Posterior vena cava (tissue), 2 donors: ENCODE measurements around the gene LRRC10B. TPM values are rescaled to one million over a fixed set of nuclear protein-coding genes. Genes with fewer than 3 reads are reported as not detected.

ENCODE experiments used
- DNase-seq: peaks from one replicate; pipeline ENCODE4 v3.0.0-alpha.2; 2020; ENCODE audit warnings: low spot score
- intact Hi-C, 2 donors: fragments of 100-400 bp; cut with DNase I; formaldehyde crosslinking; loops; one replicate each; pipeline versions ENCODE4 v1.14.1 to v1.14.2; 2022 to 2023
- total RNA-seq, 2 donors: library from RNA; stranded (reverse); fragmentation: NEBNext Ultra II Directional; extraction: Animal tissue kit (Norgen Biotek cat#: 25700); gene quantifications; one replicate each; pipeline ENCODE4 v1.2.1, GENCODE V29; 2021
- donor health status: DM: yes; HTN: yes; CAD: no.
- donor health status: DM: yes; HTN: yes; CAD: no.

The LRRC10B gene
- total RNA-seq, 2 donors from 2014 or later: 1.5 to 1.6 TPM

DNA sequence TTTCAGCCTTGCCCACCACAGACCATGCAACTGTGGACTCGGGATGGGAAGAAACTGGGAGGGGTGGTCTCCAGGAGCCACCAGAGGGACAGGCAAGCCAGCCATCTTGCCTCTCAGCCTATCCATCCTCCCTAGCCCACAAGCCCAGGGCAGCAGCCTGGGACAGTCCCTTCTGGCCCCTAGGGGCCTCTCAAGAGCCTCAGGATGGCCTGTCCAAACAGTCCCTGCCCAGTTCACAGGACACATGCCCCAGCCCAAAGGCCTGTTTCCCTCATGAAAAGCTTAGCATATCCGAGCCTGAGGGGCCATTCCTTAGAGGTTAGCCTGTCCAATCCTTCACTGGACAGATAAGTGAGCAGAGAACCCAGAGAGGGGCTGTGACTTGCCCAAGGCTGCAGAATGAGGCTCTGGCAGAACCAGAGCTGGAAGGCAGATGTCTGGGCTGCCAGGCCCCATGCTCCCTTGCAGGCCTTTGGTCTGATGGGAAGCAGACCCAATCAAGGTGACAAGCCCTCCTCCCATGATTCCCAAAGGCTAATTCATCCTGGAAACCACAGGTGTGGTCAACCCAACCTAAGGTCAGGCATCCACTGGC lies 28.2 kb downstream of the LRRC10B start:
- no peak for DNase-seq
- intact Hi-C loops: loop anchor here in 1 of 2 donors (5.0 to 10.0 kb wide), 2 partner anchors 98 to 956 kb away; no protein-coding TSS in a partner anchor

DNA sequence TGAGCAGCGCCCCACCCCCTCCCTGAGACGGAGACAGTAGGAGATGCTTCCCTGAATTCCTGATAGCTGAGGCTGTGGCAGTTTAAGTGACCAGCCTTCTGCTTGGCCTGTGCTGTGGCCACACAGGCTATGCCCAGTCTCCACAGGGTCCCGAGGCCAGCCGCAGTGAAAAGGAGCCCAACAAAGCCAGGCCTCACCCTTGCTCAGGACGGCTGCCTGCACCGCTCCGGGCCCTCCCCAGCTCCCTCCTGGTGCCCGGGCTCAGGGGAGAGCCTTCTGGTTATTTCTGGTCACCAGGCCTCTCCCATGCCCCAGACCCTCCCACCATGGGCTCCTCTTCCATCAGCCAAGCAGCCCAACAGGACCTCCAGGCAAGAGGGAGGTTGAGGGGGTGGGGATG lies 28.8 kb downstream of the LRRC10B start:
- intact Hi-C loops: loop anchor here in 1 of 2 donors (5.0 to 10.0 kb wide), 2 partner anchors 97 to 955 kb away; no protein-coding TSS in a partner anchor

DNA sequence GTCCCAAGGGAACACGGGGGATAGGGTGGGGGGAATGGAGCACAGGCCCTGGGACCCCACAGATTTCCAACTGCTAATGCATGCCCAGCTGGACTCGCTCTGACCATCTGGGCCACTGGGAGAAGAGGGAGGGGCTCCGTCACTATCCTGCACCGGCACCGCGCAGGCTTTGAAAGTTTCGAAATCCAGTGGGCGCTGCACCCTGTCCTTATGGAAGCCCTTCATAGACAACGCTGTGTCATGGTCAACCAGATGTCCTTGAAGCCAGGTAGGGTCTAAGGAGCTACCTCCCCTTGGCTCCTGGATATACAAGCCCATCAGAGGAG lies 30.1 kb downstream of the LRRC10B start:
- no peak for DNase-seq
- intact Hi-C loops: loop anchor here in 1 of 2 donors (5.0 to 10.0 kb wide), 2 partner anchors 96 to 954 kb away; no protein-coding TSS in a partner anchor

More for the DNA sequence above, 28.8 kb downstream of the LRRC10B start:
- no peak for DNase-seq

DNA sequence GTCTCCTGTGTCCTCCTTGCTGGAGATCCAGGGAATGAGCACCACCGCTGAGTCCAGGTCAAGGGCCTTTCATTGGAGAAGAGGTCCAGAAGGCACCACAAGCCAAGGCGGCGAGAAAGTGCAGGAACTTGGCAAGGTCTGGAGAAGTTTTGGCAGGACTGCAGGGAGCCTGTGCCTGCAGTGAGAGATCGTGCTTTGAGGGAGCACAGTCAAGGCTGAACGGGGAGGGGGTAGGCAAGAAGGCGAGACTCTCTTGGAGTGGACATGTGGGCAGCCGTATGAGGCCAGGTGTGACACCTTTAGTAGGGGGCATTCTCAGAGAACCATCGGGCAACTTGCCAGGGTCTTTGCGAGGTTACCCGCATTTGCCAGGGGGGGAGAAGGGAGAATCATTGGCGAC lies 30.5 kb downstream of the LRRC10B start:
- DNase-seq: no peak

DNA sequence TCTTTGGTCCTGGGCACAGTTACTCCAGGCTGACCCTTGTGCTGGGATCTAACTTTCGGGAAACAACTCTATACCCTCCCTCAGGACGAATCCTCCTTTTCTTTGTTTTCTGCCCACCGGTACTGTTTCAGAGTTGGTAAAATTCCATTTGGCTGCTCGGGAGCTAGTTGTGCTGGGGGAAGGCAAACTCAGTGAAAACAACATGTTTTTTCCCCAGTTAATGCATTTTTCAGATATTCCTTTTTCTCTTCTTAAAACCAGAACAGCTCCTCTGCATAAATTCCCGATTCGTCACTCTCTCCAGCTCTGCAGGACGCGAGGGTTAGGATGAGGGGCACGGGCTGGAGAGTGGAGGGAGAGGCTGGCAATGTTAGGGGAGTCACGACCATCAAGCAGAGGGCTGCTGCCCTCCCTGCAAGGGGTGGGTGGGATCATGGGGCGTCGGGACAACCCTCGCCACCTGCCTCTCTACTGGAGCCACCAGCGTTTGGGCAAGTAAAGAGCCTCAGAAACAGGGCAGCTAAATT lies 31.3 kb downstream of the LRRC10B start:
- intact Hi-C loops: loop anchor here in 1 of 2 donors (5.0 to 10.0 kb wide), 2 partner anchors 95 to 952 kb away; no protein-coding TSS in a partner anchor
- no peak for DNase-seq

More for the DNA sequence above, 30.5 kb downstream of the LRRC10B start:
- intact Hi-C loops: loop anchor here in 1 of 2 donors (5.0 to 10.0 kb wide), 2 partner anchors 96 to 953 kb away; no protein-coding TSS in a partner anchor

DNA sequence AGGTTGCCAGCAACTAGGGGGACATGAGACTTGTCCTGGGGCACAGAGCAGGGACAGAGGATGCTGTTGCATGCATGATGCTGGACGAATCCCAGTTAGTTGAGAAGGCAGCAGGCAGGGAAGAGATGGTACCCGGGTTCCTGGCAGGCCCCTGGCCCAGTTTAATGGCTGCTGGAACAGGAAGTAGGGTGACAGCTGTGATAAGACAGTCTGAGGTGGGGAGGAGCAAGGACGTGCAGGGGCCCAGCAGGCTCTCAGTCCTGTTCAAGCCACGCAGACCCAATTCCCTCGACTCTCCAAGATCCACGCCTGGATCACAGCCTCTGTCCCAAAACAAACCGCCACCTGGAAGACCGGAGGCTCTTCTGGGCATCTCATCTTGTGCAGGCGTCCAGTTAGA lies 32.0 kb downstream of the LRRC10B start:
- intact Hi-C loops: no loop called here
- no peak for DNase-seq

DNA sequence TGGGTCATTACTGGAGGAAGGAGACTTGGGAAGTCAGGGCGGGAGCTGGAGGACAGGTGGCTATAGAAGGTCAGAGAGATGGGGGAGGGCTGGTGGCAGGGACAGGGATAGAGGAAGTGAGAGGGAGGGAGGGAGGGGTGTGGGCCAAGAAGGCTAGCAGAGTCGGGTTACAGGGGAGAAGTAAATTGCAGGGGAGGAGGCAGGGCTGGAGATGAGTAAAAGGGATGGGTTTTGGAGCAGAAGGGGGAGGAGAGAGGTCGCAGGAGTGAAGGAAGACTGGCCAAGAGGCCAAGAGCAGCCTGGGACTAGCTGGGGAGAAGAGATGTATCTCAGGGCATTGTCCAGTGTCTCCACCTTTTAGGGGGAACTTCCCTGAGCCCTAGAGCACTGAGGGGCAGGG lies 33.0 kb downstream of the LRRC10B start:
- DNase-seq: no peak
- intact Hi-C loops: no loop called here

DNA sequence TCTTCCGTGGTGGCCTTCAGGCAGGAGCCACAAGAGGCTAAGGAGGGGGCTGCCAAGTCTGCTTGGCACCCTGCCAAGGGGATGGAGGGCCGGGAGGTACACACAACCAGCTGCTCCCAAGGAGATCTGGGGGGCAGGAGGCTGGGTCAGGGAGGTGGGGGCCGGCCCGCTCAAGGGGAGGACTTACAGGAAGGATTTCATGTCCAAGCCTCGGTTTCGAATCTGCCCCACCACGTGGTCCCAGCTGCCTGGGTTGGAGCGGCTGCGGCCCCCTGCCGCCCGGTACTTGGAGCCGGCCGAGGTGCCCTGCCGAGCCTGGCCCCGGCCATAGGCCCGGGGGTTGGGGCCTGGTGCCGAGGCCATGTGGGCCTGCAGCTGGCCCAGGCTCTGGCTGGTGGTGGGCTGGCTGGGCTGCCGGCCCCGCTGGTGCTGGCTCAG lies 33.5 kb downstream of the LRRC10B start:
- no peak for DNase-seq
- intact Hi-C loops: loop anchor here in 1 of 2 donors (1.0 kb wide), 1 partner anchor 39 kb away; the partner anchor contains the start of gene SYT7

DNA sequence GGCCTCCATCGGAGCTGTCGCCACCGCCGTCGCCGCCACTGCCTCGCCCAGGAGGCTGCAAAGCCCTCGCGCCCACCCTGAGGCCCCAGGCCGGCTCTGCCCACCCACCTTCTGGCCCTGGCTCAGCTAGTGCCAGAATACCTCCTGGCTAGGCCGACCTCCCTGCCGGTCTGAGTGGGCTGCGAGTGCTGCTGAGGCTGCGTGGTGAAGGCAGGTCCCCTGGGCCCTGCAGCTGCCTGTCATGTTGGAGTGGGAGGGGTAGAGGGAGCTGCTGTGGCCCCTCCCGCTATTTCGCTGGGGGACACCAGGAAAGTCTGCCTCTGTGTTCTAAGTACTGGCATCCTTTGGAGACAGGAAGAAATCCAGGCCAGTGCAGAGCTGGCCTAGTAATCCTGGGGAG lies 34.2 kb downstream of the LRRC10B start:
- no peak for DNase-seq
- intact Hi-C loops: loop anchor here in 1 of 2 donors (1.0 kb wide), 1 partner anchor 39 kb away; the partner anchor contains the start of gene SYT7

DNA sequence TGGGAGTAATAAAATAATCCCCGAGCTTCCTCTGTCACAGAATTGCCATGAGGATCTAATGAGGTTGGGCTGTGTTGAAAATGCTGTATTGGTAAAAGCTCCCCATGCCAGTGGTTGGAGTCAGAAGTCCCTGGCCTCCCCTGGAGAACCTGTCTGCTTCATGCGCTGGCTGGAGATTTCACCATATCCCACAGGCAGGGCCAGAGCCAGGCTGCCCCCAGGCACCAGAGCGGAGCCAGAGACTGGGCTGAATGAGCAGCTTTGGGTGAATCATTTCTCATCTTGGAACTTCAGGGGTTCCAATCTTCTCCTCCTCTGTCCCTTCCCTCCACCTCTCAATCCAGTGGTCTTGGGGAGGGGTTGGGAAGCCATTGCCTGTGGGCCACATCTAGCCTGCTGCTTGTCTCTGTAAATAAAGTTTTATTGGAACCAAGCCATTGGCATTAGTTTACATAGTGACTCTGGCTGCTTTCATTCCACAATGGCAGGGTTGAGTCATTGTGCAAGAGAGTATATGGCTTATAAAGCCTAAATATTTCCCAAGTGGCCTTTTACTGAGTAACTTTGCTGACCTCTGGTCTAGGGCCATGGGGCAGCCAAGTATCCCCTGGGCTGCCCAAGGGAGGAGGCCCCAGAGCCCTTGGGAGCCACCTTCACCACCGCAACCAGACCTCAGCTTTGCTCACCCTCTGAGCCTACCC lies 35.2 kb downstream of the LRRC10B start:
- intact Hi-C loops: no loop called here
- no peak for DNase-seq

DNA sequence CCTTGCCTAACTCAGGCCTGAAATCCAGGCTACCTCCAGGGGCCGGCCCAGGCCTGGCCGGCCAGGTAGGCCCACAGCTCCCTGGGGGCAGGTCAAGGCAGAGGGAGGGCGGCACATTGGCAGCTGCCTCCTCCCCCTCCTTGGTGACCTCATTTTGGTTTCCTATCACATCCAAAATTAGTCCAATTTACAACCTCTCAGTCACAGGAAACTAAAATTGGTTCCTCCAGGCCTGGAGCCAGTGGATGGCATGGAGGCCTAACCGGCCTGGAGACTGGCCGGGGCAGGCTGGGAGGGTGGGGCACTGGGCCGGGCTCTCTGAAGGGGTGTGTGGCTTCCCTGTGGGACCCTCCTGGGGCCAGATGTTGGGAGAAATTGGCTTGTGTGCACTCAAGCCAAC lies 35.9 kb downstream of the LRRC10B start:
- DNase-seq: no peak
- intact Hi-C loops: no loop called here

DNA sequence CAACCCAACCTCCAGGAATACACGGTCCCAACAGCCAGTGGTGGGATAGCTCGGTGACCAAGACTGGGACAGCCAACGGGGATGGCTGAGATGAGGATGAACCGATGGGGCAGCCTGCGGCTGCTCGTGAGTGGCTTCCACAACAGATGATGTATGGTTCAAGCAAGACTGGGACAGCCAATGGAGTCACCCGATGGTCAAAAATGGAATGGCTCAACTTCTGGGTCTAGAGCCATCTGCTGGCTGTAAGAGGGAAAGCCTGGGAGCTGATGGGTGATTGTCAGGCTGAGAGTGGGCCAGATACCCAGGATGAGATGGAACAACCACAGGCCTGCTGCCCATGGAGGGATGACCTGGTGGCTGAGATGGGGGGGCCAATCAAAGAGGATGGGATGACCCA lies 36.8 kb downstream of the LRRC10B start:
- intact Hi-C loops: no loop called here
- no peak for DNase-seq

DNA sequence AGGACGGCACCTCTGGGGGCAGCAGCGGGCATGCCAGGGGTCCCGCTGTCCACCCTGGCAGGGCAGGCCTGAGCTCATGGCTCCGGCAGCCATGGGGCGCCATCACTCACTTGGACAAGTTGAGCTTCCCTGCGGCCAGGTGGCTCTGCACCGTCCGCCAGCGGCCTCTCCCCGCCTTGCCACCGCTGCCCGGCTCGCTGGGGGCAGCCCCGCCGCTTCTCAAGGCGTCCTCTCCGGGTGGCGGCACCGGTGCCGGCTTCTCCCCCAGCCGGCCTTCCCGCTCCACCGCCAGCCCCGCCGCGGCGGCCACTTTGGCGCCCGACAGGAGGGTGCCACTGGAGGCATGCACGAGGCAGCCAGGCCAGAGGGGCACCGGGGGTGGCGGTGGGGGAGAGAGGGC lies 37.4 kb downstream of the LRRC10B start:
- intact Hi-C loops: no loop called here
- no peak for DNase-seq

DNA sequence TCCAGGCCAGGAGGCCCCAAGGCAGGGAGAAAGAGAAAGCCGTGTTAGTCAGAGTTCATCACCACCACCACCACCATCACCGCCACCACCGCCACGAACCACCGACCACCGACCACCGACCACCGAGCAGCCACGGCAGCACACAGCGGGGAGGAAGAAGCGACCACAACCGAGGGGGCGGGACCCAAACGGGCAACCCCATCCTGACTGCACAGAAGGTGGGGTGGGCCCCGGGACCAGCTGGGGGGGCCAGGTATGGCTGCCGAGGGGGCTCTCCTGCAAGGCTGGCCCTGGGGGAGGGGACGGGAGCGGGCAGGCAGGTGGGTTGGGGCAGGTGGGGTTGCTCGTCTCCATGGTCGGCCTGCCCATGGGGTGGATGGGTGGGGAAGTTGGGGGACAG lies 38.1 kb downstream of the LRRC10B start:
- DNase-seq: no peak
- intact Hi-C loops: no loop called here

DNA sequence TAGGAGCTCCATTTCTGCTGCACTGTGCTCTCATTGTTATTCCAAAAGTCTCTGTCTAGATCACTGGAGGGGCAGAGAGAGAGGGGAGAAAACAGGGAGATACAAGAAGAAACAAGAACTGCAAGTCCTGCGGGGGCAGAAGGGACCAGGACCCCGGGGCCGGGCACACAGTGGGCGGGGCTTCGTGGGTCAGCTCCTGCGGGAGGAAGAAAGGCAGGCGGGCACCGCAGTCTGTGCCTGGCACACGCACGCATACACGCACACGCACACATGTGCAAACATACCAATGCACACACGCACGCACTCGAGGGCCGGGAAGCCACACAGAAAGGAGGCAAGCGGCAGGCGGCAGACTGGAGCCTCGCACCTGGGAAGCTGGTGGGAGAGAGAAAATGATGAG lies 38.7 kb downstream of the LRRC10B start:
- no peak for DNase-seq
- intact Hi-C loops: no loop called here

DNA sequence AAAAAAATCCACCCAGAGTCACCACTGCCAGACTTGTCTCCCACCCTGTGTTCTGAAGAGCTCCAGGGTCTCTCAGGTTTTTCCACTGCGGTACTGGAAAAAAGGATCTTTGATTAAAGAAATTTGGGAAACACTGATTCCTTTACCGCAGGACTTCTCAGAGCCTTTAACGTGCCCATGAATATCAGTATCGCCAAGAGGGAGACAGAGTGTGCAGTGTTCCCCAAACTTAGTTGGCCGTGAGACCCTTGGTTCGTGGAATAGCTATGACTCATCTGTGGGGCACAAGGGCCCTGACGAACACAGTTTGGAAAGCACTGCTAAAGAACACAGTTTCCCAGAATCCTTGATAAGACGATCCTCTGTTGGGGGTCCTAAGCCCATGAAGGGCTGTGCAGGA lies 40.6 kb downstream of the LRRC10B start:
- DNase-seq: no peak
- intact Hi-C loops: no loop called here

DNA sequence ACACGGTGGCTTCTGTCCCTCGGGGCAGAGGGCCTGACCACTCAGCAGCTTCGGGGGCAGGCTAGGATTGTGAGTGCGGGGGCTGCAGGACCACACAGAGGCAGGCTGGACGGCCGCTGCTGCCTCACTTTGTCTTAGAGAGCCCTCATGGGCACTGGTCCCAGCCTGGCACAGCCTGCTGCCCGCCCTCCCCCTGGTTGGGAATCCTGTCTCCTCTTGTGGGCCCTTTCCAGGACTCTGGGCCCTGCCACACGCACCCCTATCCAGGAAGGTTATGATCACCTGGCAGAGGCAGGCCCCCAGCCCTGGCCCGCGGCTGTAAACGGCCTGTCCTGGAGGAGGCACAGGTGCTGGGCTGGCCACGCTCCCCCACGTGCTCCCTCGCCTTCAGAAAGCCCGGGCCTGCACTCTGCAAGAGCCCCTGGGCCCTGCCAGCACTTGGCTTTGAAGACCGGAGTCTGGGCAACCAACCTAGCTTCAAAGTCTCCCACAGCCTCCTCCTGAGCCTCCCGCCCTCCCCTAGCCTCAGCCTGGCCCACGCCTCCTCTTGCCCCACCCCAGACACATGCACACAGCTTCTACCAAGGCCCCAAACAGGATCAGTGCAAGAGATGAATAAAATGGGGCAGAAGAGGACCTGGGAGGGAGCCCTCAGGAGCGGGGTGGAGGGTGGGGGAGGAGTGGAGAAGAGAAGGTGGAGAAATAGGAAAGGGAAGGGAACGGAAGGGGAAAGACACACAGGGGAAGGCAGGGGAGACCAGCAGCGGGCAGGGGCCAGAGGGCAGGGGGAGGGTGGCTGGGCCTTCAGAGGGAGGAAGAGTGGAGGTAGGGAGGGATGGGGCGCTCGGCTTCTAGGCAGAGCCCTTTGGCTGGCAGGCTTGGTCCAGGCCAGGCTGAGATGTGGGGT lies 41.4 kb downstream of the LRRC10B start:
- intact Hi-C loops: no loop called here

DNA sequence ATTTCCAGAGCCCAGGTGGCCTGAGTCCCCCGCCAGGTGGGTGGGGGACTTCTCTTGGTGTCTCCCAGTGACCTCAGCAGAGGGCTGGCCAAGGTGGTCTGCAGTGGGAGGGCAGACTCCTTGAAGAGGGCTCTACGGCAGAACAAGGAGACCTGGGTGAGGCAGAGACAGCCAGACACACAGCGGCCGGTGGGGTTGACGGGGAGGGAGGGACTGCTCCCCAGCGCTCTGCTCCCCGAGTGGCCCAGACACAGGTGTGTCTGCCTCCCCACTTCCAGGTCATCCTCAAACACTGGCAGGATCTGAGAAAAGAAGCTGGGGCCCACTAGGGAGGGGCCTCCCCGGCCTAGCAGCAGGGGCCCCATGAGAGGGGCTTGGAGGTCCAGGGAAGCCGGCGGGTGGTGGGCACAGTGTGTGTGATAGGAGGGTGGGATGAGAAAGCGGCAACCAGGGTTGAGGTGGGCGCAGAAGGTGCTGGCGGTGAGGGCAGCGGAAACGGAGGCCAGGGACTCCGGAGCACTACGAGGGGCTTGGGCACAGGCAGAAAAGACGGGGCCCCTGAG lies 42.2 kb downstream of the LRRC10B start:
- no peak for DNase-seq
- intact Hi-C loops: no loop called here

More for the DNA sequence above, 41.4 kb downstream of the LRRC10B start:
- DNase-seq: no peak

DNA sequence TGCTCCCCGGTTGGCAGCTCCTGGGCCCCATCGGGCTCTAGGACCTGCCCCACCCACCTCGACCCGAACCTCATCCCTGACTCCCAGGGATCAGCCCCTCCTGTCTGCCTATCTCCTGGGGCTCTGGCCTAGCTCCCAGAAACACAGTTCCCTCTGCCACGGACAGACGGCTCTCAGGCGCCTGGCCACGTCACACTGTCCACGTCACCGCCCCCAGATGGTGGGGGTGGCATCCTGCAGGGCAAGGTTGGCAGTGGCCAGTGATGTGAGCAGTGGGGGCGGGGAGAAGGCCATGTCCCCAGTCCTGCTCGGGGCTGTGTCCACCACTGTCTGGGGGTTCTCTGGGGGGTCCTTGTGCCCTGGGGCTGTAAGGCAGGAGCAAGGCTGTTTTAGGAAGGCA lies 43.1 kb downstream of the LRRC10B start:
- intact Hi-C loops: no loop called here
- DNase-seq: no peak
